ENCODE results near the gene PTOV1. TPM values are rescaled to one million over a fixed set of nuclear protein-coding genes. Genes with fewer than 3 reads are reported as not detected.

Gene PTOV1
- total RNA-seq, 4 donors from 2014 or later, result 77.6 to 88.2 (median 87.0) TPM

GRCh38 chr19:49869484-49870308 lies 18.7 kb downstream of the PTOV1 start:
- intact Hi-C loops (cut with DNase I; ENCODE audit: low total_unique reads), result loop anchor here (10.0 kb wide), 1 partner anchor 1235 kb away; the partner anchor contains the start of gene DBP
- ATAC-seq, result peak; percentile 90 to 91
- peak overlapping the region; percentile 56 to 66 (median 61) for H3K4me3 ChIP-seq
- no peaks in the 10 kb centered on the region for H3K27me3 ChIP-seq
- in situ Hi-C loops (cut with MboI; ENCODE audit: low sequenced_read_pairs in 4 of 4), result loop anchor here in 2 of 4 donors (10.0 kb wide), 1 partner anchor 55 kb away; the partner anchor contains the start of genes FUZ (in 2 of the 2) and MED25 (in 2 of the 2)
- DNase-seq, result peak; percentile 96 to 98
- H3K27ac ChIP-seq, result peak overlapping the region; percentile 96 to 99 (median 98)
- TF ChIP-seq, protein P1, sequence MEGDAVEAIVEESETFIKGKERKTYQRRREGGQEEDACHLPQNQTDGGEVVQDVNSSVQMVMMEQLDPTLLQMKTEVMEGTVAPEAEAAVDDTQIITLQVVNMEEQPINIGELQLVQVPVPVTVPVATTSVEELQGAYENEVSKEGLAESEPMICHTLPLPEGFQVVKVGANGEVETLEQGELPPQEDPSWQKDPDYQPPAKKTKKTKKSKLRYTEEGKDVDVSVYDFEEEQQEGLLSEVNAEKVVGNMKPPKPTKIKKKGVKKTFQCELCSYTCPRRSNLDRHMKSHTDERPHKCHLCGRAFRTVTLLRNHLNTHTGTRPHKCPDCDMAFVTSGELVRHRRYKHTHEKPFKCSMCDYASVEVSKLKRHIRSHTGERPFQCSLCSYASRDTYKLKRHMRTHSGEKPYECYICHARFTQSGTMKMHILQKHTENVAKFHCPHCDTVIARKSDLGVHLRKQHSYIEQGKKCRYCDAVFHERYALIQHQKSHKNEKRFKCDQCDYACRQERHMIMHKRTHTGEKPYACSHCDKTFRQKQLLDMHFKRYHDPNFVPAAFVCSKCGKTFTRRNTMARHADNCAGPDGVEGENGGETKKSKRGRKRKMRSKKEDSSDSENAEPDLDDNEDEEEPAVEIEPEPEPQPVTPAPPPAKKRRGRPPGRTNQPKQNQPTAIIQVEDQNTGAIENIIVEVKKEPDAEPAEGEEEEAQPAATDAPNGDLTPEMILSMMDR (IDR thresholded peaks at IDR 0.05 in 4 of 5, conservative IDR thresholded peaks at IDR 0.05 in 1 of 5), result peak in 2 of 5 experiments; percentile 22 to 28
- peak; percentile 70 to 79 for TF ChIP-seq POLR2A (IDR thresholded peaks at IDR 0.05)
- no peaks in the 10 kb centered on the region for H3K9me3 ChIP-seq
- H3K4me1 ChIP-seq, result peaks cover 55 to 56% of the 10 kb centered on the region in 2 donors
- peaks cover 0 to 14% of the 10 kb centered on the region in 2 donors for H3K36me3 ChIP-seq

- Histone ChIP-seq H3K27me3 (no peaks in the 10 kb centered on the region), H3K4me3 (peak overlapping the region; percentile 56 to 66 (median 61)), H3K27ac (peak overlapping the region; percentile 84 to 98 (median 96)), H3K36me3 (peaks cover 0 to 16% of the 10 kb centered on the region in 2 donors), H3K4me1 (peaks cover 57% of the 10 kb centered on the region in 2 donors), H3K9me3 (no peaks in the 10 kb centered on the region)
- intact Hi-C loops (cut with DNase I; ENCODE audit: low total_unique reads) (loop anchor here (10.0 kb wide), 1 partner anchor 1236 kb away; the partner anchor contains the start of gene DBP), in situ Hi-C loops (cut with MboI; ENCODE audit: low sequenced_read_pairs in 4 of 4) (loop anchor here in 2 of 4 donors (10.0 kb wide), 1 partner anchor 56 kb away; the partner anchor contains the start of genes FUZ (in 2 of the 2) and MED25 (in 2 of the 2))
- ATAC-seq (no peak), DNase-seq (no peak)
- TF ChIP-seq POLR2A (IDR thresholded peaks at IDR 0.05), result no peak
- TF ChIP-seq, protein P1 (IDR thresholded peaks at IDR 0.05 in 4 of 5, conservative IDR thresholded peaks at IDR 0.05 in 1 of 5), result no peak
These were observed 19.4 kb downstream of the PTOV1 start for GRCh38 chr19:49870309-49870901.

- peaks cover 52 to 53% of the 10 kb centered on the region in 2 donors for H3K4me1 ChIP-seq
- no peak overlapping the region for H3K4me3 ChIP-seq
- intact Hi-C loops (cut with DNase I; ENCODE audit: low total_unique reads), result loop anchor here (10.0 kb wide), 1 partner anchor 1237 kb away; the partner anchor contains the start of gene DBP
- no peaks in the 10 kb centered on the region for H3K9me3 ChIP-seq
- ATAC-seq, result no peak
- DNase-seq, result no peak
- TF ChIP-seq, protein P1 (IDR thresholded peaks at IDR 0.05 in 4 of 5, conservative IDR thresholded peaks at IDR 0.05 in 1 of 5), result no peak
- TF ChIP-seq POLR2A (IDR thresholded peaks at IDR 0.05), result no peak
- H3K27ac ChIP-seq, result peak overlapping the region in 1 of 4 donors; percentile 14
- H3K27me3 ChIP-seq, result no peaks in the 10 kb centered on the region
- H3K36me3 ChIP-seq, result peaks cover 0 to 16% of the 10 kb centered on the region in 2 donors
- in situ Hi-C loops (cut with MboI; ENCODE audit: low sequenced_read_pairs in 4 of 4), result loop anchor here in 2 of 4 donors (10.0 kb wide), 1 partner anchor 57 kb away; the partner anchor contains the start of genes FUZ (in 2 of the 2) and MED25 (in 2 of the 2)
These were observed 20.5 kb downstream of the PTOV1 start for GRCh38 chr19:49871349-49871985.
